Measurements from ENCODE around the gene CEACAM3.

Gene CEACAM3

DNA sequence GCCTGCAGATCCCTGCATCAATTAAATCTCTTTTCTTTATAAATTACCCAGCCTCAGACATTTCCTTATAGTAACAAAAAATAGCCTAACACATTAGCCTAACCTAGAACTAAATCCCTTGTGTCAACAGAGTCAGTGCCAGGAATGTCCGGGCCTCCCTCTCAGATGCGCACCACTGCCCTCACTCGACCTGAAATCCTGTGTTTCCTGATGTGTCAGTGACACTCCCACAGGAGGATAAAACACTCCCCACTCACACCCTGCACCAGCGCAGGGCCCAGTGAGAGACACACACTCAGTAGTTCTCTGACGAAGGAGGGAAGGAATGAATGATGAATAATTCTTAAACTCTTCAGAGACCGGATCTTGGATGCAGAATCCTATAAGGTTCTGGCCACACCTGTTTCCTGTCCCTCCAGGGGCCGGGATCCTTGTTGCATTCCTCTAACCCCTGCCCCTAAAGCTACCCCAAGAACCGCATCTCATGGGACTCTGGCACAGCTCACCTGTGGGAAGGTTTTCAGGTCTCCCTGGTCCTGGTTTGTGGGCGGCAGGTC is 3.1 kb downstream of the CEACAM3 start:
- TF ChIP-seq ARNTL (CRISPR knock-in tag; IDR thresholded peaks at IDR 0.05; ENCODE audit: borderline replicate concordance, low read depth): no peak
- no peak for TF ChIP-seq BACH2 (CRISPR knock-in tag; IDR thresholded peaks at IDR 0.05; ENCODE audit: borderline replicate concordance)
- no peak for TF ChIP-seq GLIS3 (CRISPR knock-in tag; IDR thresholded peaks at IDR 0.05)
- no peak for TF ChIP-seq TOX (CRISPR knock-in tag; IDR thresholded peaks at IDR 0.05; ENCODE audit: borderline replicate concordance)
- no peak for TF ChIP-seq PPARA (CRISPR knock-in tag; IDR thresholded peaks at IDR 0.05; ENCODE audit: borderline replicate concordance)
- no peak for TF ChIP-seq ZNF8 (CRISPR knock-in tag; IDR thresholded peaks at IDR 0.05)
- TF ChIP-seq, protein P1, sequence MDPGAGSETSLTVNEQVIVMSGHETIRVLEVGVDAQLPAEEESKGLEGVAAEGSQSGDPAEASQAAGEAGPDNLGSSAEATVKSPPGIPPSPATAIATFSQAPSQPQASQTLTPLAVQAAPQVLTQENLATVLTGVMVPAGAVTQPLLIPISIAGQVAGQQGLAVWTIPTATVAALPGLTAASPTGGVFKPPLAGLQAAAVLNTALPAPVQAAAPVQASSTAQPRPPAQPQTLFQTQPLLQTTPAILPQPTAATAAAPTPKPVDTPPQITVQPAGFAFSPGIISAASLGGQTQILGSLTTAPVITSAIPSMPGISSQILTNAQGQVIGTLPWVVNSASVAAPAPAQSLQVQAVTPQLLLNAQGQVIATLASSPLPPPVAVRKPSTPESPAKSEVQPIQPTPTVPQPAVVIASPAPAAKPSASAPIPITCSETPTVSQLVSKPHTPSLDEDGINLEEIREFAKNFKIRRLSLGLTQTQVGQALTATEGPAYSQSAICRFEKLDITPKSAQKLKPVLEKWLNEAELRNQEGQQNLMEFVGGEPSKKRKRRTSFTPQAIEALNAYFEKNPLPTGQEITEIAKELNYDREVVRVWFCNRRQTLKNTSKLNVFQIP (CRISPR knock-in tag; IDR thresholded peaks at IDR 0.05; ENCODE audit: borderline replicate concordance, low read depth): no peak
- TF ChIP-seq, protein P2, sequence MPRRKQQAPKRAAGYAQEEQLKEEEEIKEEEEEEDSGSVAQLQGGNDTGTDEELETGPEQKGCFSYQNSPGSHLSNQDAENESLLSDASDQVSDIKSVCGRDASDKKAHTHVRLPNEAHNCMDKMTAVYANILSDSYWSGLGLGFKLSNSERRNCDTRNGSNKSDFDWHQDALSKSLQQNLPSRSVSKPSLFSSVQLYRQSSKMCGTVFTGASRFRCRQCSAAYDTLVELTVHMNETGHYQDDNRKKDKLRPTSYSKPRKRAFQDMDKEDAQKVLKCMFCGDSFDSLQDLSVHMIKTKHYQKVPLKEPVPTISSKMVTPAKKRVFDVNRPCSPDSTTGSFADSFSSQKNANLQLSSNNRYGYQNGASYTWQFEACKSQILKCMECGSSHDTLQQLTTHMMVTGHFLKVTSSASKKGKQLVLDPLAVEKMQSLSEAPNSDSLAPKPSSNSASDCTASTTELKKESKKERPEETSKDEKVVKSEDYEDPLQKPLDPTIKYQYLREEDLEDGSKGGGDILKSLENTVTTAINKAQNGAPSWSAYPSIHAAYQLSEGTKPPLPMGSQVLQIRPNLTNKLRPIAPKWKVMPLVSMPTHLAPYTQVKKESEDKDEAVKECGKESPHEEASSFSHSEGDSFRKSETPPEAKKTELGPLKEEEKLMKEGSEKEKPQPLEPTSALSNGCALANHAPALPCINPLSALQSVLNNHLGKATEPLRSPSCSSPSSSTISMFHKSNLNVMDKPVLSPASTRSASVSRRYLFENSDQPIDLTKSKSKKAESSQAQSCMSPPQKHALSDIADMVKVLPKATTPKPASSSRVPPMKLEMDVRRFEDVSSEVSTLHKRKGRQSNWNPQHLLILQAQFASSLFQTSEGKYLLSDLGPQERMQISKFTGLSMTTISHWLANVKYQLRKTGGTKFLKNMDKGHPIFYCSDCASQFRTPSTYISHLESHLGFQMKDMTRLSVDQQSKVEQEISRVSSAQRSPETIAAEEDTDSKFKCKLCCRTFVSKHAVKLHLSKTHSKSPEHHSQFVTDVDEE (CRISPR knock-in tag; IDR thresholded peaks at IDR 0.05): no peak
- no peak for TF ChIP-seq ZC3H10 (CRISPR knock-in tag; IDR thresholded peaks at IDR 0.05)
- no peak for ATAC-seq

DNA sequence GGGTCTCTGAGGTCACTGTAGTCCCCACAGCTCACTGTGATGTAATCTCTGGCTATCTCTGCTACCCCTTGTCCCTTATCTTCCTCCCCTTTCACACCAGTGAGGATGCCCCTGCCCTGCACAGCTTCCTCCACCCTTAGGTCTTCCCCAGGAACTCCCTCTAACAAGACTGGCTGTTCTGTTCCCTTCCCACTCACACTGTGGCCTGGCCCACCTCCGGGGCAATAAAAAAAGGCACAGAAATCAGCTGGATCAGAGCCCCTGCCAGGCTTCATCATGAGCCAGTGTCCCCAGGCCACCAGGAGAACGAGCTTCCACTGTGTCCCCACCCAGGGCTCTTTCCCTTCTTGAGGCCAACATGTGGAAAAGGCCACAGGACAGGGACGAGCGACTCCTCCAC is 4.6 kb downstream of the CEACAM3 start:
- no peak for ATAC-seq
- TF ChIP-seq TCF4 (CRISPR knock-in tag; IDR thresholded peaks at IDR 0.05; ENCODE audit: borderline replicate concordance): no peak
- no peak for TF ChIP-seq PPARA (CRISPR knock-in tag; IDR thresholded peaks at IDR 0.05; ENCODE audit: borderline replicate concordance)
- no peak for TF ChIP-seq BACH2 (CRISPR knock-in tag; IDR thresholded peaks at IDR 0.05; ENCODE audit: borderline replicate concordance)
- TF ChIP-seq, protein P1 (CRISPR knock-in tag; IDR thresholded peaks at IDR 0.05; ENCODE audit: borderline replicate concordance, low read depth): no peak
- no peak for TF ChIP-seq ZC3H10 (CRISPR knock-in tag; IDR thresholded peaks at IDR 0.05)
- TF ChIP-seq, protein P3, sequence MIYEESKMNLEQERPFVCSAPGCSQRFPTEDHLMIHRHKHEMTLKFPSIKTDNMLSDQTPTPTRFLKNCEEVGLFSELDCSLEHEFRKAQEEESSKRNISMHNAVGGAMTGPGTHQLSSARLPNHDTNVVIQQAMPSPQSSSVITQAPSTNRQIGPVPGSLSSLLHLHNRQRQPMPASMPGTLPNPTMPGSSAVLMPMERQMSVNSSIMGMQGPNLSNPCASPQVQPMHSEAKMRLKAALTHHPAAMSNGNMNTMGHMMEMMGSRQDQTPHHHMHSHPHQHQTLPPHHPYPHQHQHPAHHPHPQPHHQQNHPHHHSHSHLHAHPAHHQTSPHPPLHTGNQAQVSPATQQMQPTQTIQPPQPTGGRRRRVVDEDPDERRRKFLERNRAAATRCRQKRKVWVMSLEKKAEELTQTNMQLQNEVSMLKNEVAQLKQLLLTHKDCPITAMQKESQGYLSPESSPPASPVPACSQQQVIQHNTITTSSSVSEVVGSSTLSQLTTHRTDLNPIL (CRISPR knock-in tag; IDR thresholded peaks at IDR 0.05; ENCODE audit: low read depth): no peak
- TF ChIP-seq, protein P2 (CRISPR knock-in tag; IDR thresholded peaks at IDR 0.05): no peak
- no peak for TF ChIP-seq GLIS3 (CRISPR knock-in tag; IDR thresholded peaks at IDR 0.05)
- TF ChIP-seq, protein P4, sequence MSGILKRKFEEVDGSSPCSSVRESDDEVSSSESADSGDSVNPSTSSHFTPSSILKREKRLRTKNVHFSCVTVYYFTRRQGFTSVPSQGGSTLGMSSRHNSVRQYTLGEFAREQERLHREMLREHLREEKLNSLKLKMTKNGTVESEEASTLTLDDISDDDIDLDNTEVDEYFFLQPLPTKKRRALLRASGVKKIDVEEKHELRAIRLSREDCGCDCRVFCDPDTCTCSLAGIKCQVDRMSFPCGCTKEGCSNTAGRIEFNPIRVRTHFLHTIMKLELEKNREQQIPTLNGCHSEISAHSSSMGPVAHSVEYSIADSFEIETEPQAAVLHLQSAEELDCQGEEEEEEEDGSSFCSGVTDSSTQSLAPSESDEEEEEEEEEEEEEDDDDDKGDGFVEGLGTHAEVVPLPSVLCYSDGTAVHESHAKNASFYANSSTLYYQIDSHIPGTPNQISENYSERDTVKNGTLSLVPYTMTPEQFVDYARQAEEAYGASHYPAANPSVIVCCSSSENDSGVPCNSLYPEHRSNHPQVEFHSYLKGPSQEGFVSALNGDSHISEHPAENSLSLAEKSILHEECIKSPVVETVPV (CRISPR knock-in tag; IDR thresholded peaks at IDR 0.05): no peak
- TF ChIP-seq CSDC2 (CRISPR knock-in tag; IDR thresholded peaks at IDR 0.05): no peak
- no peak for TF ChIP-seq ZNF565 (CRISPR knock-in tag; conservative IDR thresholded peaks at IDR 0.05; ENCODE audit: low read depth)
- no peak for TF ChIP-seq OSR1 (CRISPR knock-in tag; IDR thresholded peaks at IDR 0.05)
- TF ChIP-seq TOX (CRISPR knock-in tag; IDR thresholded peaks at IDR 0.05; ENCODE audit: borderline replicate concordance): no peak
- TF ChIP-seq ISL1 (CRISPR knock-in tag; IDR thresholded peaks at IDR 0.05): no peak
